Subcutaneous adipose tissue (tissue), 4 donors: ENCODE results near the gene PAF1. TPM values are rescaled to one million over a fixed set of nuclear protein-coding genes. Genes with fewer than 3 reads are reported as not detected.

Experiments used
- CTCF ChIP-seq: fragments of 450-650 bp; IDR thresholded peaks from one replicate; pipeline ENCODE4 v1.5.1; 2016; ENCODE audit warnings: low read depth, mild to moderate bottlenecking, control low read depth, antibody characterized with exemption, moderate library complexity
- total RNA-seq, 4 donors: library from RNA; depleted of rRNA; stranded (reverse); fragments of >200 nt; gene quantifications; one replicate each; pipeline ENCODE4 v1.1.0, GENCODE V29; 2016

Gene PAF1
- 10 to 100 TPM; 24.3 to 32.4 (median 30.2) TPM for total RNA-seq

DNA sequence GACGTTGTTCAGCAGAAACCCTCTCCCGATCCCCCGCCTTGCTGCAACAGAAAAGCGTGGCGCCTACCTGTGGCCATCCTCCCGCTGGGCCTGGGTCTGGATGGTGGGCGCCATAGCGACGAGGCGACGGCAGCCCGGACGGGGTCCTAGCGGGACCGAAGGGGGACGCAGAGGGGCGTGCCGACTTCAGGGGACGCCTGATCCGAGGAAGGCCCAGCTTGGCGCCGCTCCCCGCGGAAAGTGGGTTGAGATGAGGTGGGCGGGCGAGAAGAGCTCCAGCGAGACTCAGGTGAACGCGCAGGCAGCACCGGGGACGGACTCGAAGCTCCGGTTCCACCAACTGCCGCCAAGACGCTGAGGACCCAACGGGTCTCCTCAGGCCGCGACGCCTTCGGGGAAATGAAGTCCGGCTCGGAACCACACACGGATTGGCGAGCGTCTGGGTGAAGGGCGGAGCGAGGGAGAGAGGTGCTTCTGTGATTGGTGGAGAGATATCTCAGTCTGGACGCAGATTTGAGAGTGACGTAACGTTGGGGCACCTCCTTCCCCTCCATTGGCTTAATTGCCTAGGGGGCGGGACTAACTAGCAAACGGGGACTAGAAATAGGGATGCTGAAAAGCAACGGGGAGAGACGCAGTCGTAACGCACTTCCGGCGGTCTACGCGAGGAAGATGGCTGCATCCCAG, at the start of gene PAF1, which contains the start of gene MED29:
Gene PAF1 (minus strand): TSS at position 356 of the 687 bp plus-strand sequence. CDS start 242 bp downstream, at position 114.
Gene MED29 (plus strand): TSS at position 628 of the 687 bp plus-strand sequence. CDS start 45 bp downstream, at position 673.
- no peak for TF ChIP-seq CTCF

DNA sequence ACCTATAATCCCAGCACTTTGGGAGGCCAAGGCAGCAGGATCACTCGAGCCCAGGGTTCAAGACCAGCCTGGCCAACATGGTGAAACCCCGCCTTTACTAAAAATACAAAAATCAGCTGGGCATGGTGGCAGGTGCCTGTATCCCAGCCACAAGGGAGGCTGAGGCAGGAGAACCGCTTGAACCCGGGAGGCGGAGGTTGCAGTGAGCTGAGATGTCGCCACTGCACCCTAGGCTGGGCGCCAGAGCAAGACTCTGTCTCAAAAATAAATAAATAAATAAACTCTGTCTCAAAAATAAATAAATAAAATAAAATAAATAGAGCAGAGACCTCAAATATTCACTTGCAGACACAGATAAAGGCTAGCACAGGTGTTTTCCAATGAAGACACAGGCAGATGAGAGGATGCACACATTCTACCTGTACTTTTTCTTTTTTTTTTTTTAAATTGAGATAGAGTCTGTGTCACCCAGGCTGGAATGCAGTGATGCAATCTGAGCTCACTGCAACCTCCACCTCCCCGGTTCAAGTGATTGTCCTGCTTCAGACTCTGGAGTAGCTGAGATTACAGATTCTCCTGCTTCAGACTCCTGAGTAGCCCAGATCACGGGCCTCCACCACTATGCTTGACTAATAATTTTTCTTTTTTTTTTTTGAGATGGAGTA, 47.5 kb upstream of the PAF1 start:
- TF ChIP-seq CTCF, result no peak

- no peak for TF ChIP-seq CTCF
These were observed 45.4 kb upstream of the PAF1 start for GRCh38 chr19:39436350-39436716.

- no peak for TF ChIP-seq CTCF
These were observed 44.8 kb upstream of the PAF1 start, which contains the start of gene RPS16 for GRCh38 chr19:39435499-39436349. Gene RPS16, minus strand, starts transcription at chr19:39435949. Its CDS starts 54 bp downstream, at chr19:39435895.

DNA sequence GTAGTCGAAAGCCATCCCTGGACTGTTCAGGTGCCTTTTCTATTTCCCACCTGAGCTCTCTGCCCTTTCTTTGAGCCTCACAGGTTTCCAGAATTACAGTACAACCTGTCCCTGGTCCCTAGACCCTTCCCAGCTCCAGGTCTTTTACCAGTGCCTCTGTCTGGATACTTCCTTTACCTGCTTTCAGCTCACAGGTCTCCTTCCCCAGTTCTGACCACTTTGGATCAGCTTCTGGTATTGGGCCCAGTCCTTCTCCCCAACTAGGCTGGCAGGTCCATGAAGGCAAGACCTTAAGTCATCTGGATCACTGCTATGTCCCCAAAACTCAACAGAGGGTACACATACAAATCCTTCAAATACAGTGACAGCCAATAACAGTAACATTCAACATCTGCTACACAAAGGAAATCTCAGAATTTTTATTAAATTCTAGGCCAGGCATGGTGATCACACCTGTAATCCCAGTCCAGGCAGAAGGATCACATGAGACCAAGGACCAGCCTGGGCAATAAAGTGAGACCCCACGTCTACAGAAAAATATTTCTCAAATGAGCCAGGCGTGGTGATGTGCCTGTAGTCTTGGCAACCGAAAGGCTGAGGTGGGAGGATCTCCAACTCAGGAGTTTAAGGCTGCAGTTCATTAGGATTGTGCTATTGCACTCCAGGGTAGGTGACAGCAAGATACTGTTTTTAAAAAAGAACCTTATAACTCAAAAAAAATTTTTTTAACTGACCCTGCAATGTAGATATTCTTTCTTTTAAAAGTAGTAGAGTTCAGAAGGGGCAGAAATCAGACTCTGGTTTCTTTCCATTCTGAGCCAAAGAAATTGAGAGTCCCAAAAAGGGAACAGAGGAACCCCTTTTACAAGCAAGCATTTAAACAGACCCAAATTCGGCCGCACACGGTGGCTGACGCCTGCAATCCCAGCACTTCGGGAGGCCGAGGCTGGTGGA, 43.5 kb upstream of the PAF1 start:
- no peak for TF ChIP-seq CTCF

- no peak for TF ChIP-seq CTCF
These were observed 42.7 kb upstream of the PAF1 start for GRCh38 chr19:39433480-39434079.
